Liver (tissue), 9 donors: ENCODE results near the gene CCDC80. TPM values are rescaled to one million over a fixed set of nuclear protein-coding genes. Genes with fewer than 3 reads are reported as not detected.

Source experiments
- DNase-seq: peaks from one replicate; pipeline ENCODE4 v3.0.0-alpha.2; 2017; ENCODE audit warnings: low spot score
- H3K27ac ChIP-seq, 2 donors: one replicate each; pipeline ENCODE4 v1.7.0; 2013; ENCODE audit warnings: inconsistent platforms in 2 of 2, low read length in 2 of 2, control low read depth in 1 of 2, low read depth in 1 of 2, mild to moderate bottlenecking in 1 of 2
- H3K27me3 ChIP-seq, 4 donors: one replicate each; pipeline versions ENCODE4 v1.6.1 to v1.7.0; 2013; ENCODE audit warnings: low read length in 3 of 4, inconsistent platforms in 1 of 4, mild to moderate bottlenecking in 1 of 4, moderate library complexity in 1 of 4; ENCODE audit not compliant: control insufficient read depth in 4 of 4, insufficient read depth in 4 of 4
- H3K36me3 ChIP-seq, 4 donors: one replicate each; pipeline versions ENCODE4 v1.6.1 to v1.7.0; 2013; ENCODE audit warnings: low read length in 3 of 4, mild to moderate bottlenecking in 3 of 4, low read depth in 1 of 4, moderate library complexity in 1 of 4; ENCODE audit not compliant: control insufficient read depth in 4 of 4, insufficient read depth in 3 of 4
- H3K4me1 ChIP-seq, 4 donors: one replicate each; pipeline versions ENCODE4 v1.6.1 to v1.7.0; 2013; ENCODE audit warnings: low read length in 3 of 4, mild to moderate bottlenecking in 3 of 4, moderate library complexity in 1 of 4; ENCODE audit not compliant: control insufficient read depth in 4 of 4, insufficient read depth in 4 of 4
- H3K4me3 ChIP-seq, 3 donors: one replicate each; pipeline versions ENCODE4 v1.6.1 to v1.7.0; 2013; ENCODE audit warnings: low read length in 3 of 3, control low read depth in 1 of 3, low read depth in 1 of 3, mild to moderate bottlenecking in 1 of 3
- H3K9ac ChIP-seq, 2 donors: one replicate each; pipeline ENCODE4 v1.7.0; 2013; ENCODE audit warnings: low read length in 2 of 2, mild to moderate bottlenecking in 2 of 2, moderate library complexity in 2 of 2, control low read depth in 1 of 2, low read depth in 1 of 2
- H3K9me3 ChIP-seq, 4 donors: one replicate each; pipeline versions ENCODE4 v1.6.1 to v1.7.0; 2013; ENCODE audit warnings: low read length in 3 of 4; ENCODE audit not compliant: control insufficient read depth in 4 of 4
- CTCF ChIP-seq: fragments of 150-350 bp; IDR thresholded peaks from 2 replicates; pipeline ENCODE4 v1.5.1; 2017; ENCODE audit warnings: improper control_type of control experiment, low read depth, low read length; ENCODE audit not compliant: missing input control
- EGR1 ChIP-seq, 2 donors: IDR thresholded peaks; 2 replicates each; pipeline ENCODE4 v1.6.1; 2016 to 2018; ENCODE audit warnings: antibody characterized with exemption in 2 of 2, low read depth in 2 of 2
- FOXA1 ChIP-seq: IDR thresholded peaks from 2 replicates; pipeline ENCODE4 v1.6.1; 2016; ENCODE audit warnings: antibody characterized with exemption
- FOXA2 ChIP-seq: IDR thresholded peaks from 2 replicates; pipeline ENCODE4 v1.6.1; 2016; ENCODE audit warnings: antibody characterized with exemption
- GABPA ChIP-seq, 2 donors: IDR thresholded peaks in 1 of 2; conservative IDR thresholded peaks in 1 of 2; 2 replicates each; pipeline ENCODE4 v1.6.1; 2016; ENCODE audit warnings: antibody characterized with exemption in 2 of 2, mild to moderate bottlenecking in 1 of 2, moderate library complexity in 1 of 2
- HNF4A ChIP-seq, 2 donors: conservative IDR thresholded peaks; 2 replicates each; pipeline ENCODE4 v1.6.1; 2016; ENCODE audit warnings: antibody characterized with exemption in 2 of 2, mild to moderate bottlenecking in 2 of 2
- HNF4G ChIP-seq: IDR thresholded peaks from 2 replicates; pipeline ENCODE4 v1.6.1; 2016; ENCODE audit warnings: antibody characterized with exemption
- JUND ChIP-seq, 2 donors: IDR thresholded peaks; 2 replicates each; pipeline ENCODE4 v1.6.1; 2016; ENCODE audit warnings: antibody characterized with exemption in 2 of 2
- NR2F2 ChIP-seq: IDR thresholded peaks from 2 replicates; pipeline ENCODE4 v1.6.1; 2016; ENCODE audit warnings: antibody characterized with exemption
- RAD21 ChIP-seq, 2 donors: IDR thresholded peaks; 2 replicates each; pipeline ENCODE4 v1.6.1; 2016; ENCODE audit warnings: antibody characterized with exemption in 2 of 2, mild to moderate bottlenecking in 2 of 2
- RXRA ChIP-seq, 2 donors: IDR thresholded peaks; 2 replicates each; pipeline ENCODE4 v1.6.1; 2017 to 2018; ENCODE audit warnings: antibody characterized with exemption in 2 of 2, mild to moderate bottlenecking in 1 of 2
- SP1 ChIP-seq: IDR thresholded peaks from 2 replicates; pipeline ENCODE4 v1.6.1; 2018; ENCODE audit warnings: antibody characterized with exemption, mild to moderate bottlenecking
- TAF1 ChIP-seq: conservative IDR thresholded peaks from 2 replicates; pipeline ENCODE4 v1.6.1; 2016; ENCODE audit warnings: antibody characterized with exemption, mild to moderate bottlenecking
- YY1 ChIP-seq: IDR thresholded peaks from 2 replicates; pipeline ENCODE4 v1.6.1; 2016; ENCODE audit warnings: antibody characterized with exemption, mild to moderate bottlenecking
- ZBTB33 ChIP-seq: IDR thresholded peaks from 2 replicates; pipeline ENCODE4 v1.6.1; 2016; ENCODE audit warnings: antibody characterized with exemption
- WGBS: extraction: QIAGEN DNeasy Blood & Tissue Kit; methylation state at CpG from one replicate; pipeline ENCODE4 v1.1.7; 2013; 5-methylcytosine and 5-hydroxymethylcytosine counted together
- polyA plus RNA-seq, 2 donors: library from polyadenylated mRNA; stranded (reverse) in 1 of 2; unstranded in 1 of 2; fragments of 200-250 nt in 1 of 2; fragments of >200 nt in 1 of 2; fragmentation: Nextera tagmentation in 1 of 2; extraction: Ambion mirVana in 1 of 2; gene quantifications; one replicate each; pipeline versions ENCODE4 v1.2.1 to v1.2.3, GENCODE V29; 2013 to 2015
- total RNA-seq, 2 donors: library from RNA; depleted of rRNA; stranded (reverse); fragments of >200 nt; gene quantifications; one replicate each; pipeline ENCODE4 v1.2.3, GENCODE V29; 2014
- TF ChIP-seq, protein P1 (sequence below): IDR thresholded peaks from 2 replicates; pipeline ENCODE4 v1.6.1; 2016; ENCODE audit warnings: antibody characterized with exemption
- TF ChIP-seq, protein P2 (sequence below): IDR thresholded peaks from 2 replicates; pipeline ENCODE4 v1.6.1; 2016; ENCODE audit warnings: antibody characterized with exemption
- TF ChIP-seq, protein P3 (sequence below): IDR thresholded peaks from 2 replicates; pipeline ENCODE4 v1.6.1; 2016; ENCODE audit warnings: antibody characterized with exemption, mild to moderate bottlenecking
- donor health status: healthy.
- donor health status: healthy.
- donor health status: healthy.
- donor health status: healthy.
- donor health status: healthy.

CCDC80 gene
- total and polyA plus RNA-seq, 4 donors, result 0.17 to 2.1 (median 1.1) TPM

DNA sequence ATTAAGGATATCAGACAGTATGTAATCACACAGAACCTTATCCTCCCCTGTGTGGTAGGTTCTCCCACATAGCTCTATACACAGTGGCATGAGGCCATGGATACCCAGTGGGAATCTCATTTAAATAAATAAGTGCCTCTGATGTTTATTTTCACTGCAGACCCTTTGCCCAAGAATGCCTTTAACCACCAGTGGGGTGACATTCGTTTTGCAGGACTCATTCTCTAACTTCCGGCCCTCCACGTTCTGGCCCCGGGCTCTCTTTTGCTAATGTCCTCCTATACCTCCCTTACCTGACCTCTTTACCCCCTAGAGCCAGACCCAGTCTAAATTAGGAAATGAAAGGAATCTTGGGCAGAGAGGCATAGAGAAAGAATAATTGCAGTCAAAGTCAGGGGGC lies 8.3 kb downstream of the CCDC80 start:
- no peak for DNase-seq
- Histone ChIP-seq H3K9me3 (no peaks in the 10 kb centered on the region), H3K4me3 (no peak overlapping the region), H3K9ac (no peak overlapping the region), H3K27ac (no peak overlapping the region), H3K4me1 (no peaks in the 10 kb centered on the region), H3K36me3 (no peaks in the 10 kb centered on the region), H3K27me3 (no peaks in the 10 kb centered on the region)
- WGBS, result 37% methylated on average over 4 of the region's 4 CpGs
- TF ChIP-seq FOXA1 (no peak), HNF4G (no peak), SP1 (no peak), TAF1 (no peak), FOXA2 (no peak), EGR1 (IDR thresholded peaks at IDR 0.05; ENCODE audit: low read depth in 2 of 2) (no peak), GABPA (IDR thresholded peaks at IDR 0.05 in 1 of 2, conservative IDR thresholded peaks at IDR 0.05 in 1 of 2) (no peak), CTCF (no peak), JUND (IDR thresholded peaks at IDR 0.05) (no peak), YY1 (no peak), ZBTB33 (no peak), HNF4A (conservative IDR thresholded peaks at IDR 0.05) (no peak), RAD21 (IDR thresholded peaks at IDR 0.05) (no peak), RXRA (IDR thresholded peaks at IDR 0.05) (no peak), NR2F2 (no peak)
- TF ChIP-seq, protein P1, sequence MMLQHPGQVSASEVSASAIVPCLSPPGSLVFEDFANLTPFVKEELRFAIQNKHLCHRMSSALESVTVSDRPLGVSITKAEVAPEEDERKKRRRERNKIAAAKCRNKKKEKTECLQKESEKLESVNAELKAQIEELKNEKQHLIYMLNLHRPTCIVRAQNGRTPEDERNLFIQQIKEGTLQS, result no peak
- TF ChIP-seq, protein P2, sequence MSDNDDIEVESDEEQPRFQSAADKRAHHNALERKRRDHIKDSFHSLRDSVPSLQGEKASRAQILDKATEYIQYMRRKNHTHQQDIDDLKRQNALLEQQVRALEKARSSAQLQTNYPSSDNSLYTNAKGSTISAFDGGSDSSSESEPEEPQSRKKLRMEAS, result no peak
- TF ChIP-seq, protein P3, sequence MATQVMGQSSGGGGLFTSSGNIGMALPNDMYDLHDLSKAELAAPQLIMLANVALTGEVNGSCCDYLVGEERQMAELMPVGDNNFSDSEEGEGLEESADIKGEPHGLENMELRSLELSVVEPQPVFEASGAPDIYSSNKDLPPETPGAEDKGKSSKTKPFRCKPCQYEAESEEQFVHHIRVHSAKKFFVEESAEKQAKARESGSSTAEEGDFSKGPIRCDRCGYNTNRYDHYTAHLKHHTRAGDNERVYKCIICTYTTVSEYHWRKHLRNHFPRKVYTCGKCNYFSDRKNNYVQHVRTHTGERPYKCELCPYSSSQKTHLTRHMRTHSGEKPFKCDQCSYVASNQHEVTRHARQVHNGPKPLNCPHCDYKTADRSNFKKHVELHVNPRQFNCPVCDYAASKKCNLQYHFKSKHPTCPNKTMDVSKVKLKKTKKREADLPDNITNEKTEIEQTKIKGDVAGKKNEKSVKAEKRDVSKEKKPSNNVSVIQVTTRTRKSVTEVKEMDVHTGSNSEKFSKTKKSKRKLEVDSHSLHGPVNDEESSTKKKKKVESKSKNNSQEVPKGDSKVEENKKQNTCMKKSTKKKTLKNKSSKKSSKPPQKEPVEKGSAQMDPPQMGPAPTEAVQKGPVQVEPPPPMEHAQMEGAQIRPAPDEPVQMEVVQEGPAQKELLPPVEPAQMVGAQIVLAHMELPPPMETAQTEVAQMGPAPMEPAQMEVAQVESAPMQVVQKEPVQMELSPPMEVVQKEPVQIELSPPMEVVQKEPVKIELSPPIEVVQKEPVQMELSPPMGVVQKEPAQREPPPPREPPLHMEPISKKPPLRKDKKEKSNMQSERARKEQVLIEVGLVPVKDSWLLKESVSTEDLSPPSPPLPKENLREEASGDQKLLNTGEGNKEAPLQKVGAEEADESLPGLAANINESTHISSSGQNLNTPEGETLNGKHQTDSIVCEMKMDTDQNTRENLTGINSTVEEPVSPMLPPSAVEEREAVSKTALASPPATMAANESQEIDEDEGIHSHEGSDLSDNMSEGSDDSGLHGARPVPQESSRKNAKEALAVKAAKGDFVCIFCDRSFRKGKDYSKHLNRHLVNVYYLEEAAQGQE, result no peak

DNA sequence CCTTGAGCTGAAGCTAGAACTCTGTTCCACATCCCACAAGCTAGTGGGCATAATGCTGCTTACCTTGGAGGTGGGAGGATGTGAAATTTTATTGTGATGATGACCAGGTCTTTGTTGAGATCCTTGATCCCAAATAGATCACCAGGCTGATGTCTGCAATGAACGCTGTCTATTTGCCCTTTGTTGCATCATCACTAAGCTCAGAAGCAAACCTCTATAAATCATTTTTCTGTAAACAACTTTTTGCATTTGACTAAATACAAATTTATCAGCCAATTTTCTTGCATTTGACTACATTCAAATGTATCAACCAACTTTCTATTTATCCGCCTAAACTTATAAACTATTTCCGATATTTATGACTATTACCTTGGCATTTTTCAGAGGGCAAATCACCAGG lies 9.7 kb downstream of the CCDC80 start:
- Histone ChIP-seq H3K27ac (no peak overlapping the region), H3K27me3 (no peaks in the 10 kb centered on the region), H3K9ac (no peak overlapping the region), H3K4me3 (no peak overlapping the region), H3K4me1 (no peaks in the 10 kb centered on the region), H3K36me3 (no peaks in the 10 kb centered on the region), H3K9me3 (no peaks in the 10 kb centered on the region)
- DNase-seq, result no peak
- WGBS, result 75% methylated on average over 3 of the region's 3 CpGs
- TF ChIP-seq, protein P1, result no peak
- TF ChIP-seq TAF1, result no peak
- no peak for TF ChIP-seq GABPA (IDR thresholded peaks at IDR 0.05 in 1 of 2, conservative IDR thresholded peaks at IDR 0.05 in 1 of 2)
- no peak for TF ChIP-seq SP1
